8988T (cell line): ENCODE data around the gene DCLK2.

Experiments used
- DNase-seq: peaks from one replicate; pipeline ENCODE4 v3.0.0; 2011

The DCLK2 gene

GRCh38 chr4:150283689-150284088, 205.4 kb downstream of the DCLK2 start:
- DNase-seq, result no peak

GRCh38 chr4:150286656-150287055, 208.4 kb downstream of the DCLK2 start:
- no peak for DNase-seq

GRCh38 chr4:150289198-150289597, 211.0 kb downstream of the DCLK2 start:
- DNase-seq, result no peak

GRCh38 chr4:150289881-150290280, 211.6 kb downstream of the DCLK2 start:
- DNase-seq, result no peak

- DNase-seq, result no peak
These were observed 219.7 kb downstream of the DCLK2 start for GRCh38 chr4:150297861-150298474.

- no peak for DNase-seq
These were observed 221.6 kb downstream of the DCLK2 start for GRCh38 chr4:150299816-150300215.

GRCh38 chr4:150302553-150302952, 224.3 kb downstream of the DCLK2 start:
- DNase-seq, result no peak

- no peak for DNase-seq
These were observed 227.8 kb downstream of the DCLK2 start for GRCh38 chr4:150305995-150306394.

- DNase-seq, result no peak
These were observed 228.5 kb downstream of the DCLK2 start for GRCh38 chr4:150306719-150307118.
